22Rv1 (cell line): ENCODE results near the gene CCDC93.

ENCODE experiments used
- ZFX ChIP-seq: fragments of 450-650 bp; IDR thresholded peaks from 2 replicates; pipeline ENCODE4 v1.6.1; 2017; ENCODE audit warnings: antibody characterized with exemption, borderline replicate concordance
- TF ChIP-seq, protein P1 (sequence below): fragments of 450-650 bp; IDR thresholded peaks from 2 replicates; pipeline ENCODE4 v1.5.1; 2017; ENCODE audit warnings: mild to moderate bottlenecking

DNA sequence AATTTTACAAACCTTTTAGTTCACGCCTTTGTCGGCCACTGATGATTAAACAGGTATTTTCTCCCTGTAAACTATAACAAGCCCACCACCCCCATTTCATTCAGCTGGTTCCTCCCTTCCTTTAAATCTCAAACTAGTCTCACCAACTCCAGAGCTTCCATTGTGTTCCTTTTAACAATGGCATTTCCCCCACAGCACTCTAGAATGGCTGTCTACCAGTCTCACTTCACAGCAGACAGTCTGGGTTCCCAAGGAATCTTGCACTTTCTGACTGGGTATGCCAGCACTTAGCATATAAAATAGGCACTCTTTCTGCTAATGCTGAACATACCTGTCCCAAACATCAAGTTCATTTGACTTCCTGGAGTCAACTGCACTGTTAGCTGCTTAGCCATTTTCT is 75.3 kb downstream of the CCDC93 start:
- TF ChIP-seq, protein P1, sequence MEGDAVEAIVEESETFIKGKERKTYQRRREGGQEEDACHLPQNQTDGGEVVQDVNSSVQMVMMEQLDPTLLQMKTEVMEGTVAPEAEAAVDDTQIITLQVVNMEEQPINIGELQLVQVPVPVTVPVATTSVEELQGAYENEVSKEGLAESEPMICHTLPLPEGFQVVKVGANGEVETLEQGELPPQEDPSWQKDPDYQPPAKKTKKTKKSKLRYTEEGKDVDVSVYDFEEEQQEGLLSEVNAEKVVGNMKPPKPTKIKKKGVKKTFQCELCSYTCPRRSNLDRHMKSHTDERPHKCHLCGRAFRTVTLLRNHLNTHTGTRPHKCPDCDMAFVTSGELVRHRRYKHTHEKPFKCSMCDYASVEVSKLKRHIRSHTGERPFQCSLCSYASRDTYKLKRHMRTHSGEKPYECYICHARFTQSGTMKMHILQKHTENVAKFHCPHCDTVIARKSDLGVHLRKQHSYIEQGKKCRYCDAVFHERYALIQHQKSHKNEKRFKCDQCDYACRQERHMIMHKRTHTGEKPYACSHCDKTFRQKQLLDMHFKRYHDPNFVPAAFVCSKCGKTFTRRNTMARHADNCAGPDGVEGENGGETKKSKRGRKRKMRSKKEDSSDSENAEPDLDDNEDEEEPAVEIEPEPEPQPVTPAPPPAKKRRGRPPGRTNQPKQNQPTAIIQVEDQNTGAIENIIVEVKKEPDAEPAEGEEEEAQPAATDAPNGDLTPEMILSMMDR = no peak
- no peak for TF ChIP-seq ZFX
